Measurements from ENCODE around the gene SORCS3. TPM values are rescaled to one million over a fixed set of nuclear protein-coding genes. Genes with fewer than 3 reads are reported as not detected.

SORCS3 gene
- total RNA-seq, 2 experiments from 2014 or later, result 1.7 to 2.1 TPM

GRCh38 chr10:105258674-105259065 is 617.6 kb downstream of the SORCS3 start:
- no peaks in the 10 kb centered on the region for H3K36me3 ChIP-seq (ENCODE audit: insufficient read depth, low read length)
- H3K27me3 ChIP-seq (ENCODE audit: control insufficient read depth in 1 of 2, insufficient read depth in 2 of 2, low read length in 2 of 2), result no peaks in the 10 kb centered on the region
- Mint-ChIP-seq H3K4me3 (no peak overlapping the region), H3K36me3 (ENCODE audit: low read depth) (peaks cover under 1% of the 10 kb centered on the region), H3K27me3 (no peaks in the 10 kb centered on the region), H3K9me3 (peaks cover 2% of the 10 kb centered on the region), H3K27ac (no peak overlapping the region), H3K4me1 (ENCODE audit: low read depth) (no peaks in the 10 kb centered on the region)
- no peak overlapping the region for H3K4me3 ChIP-seq (ENCODE audit: low read length)
- ATAC-seq (ENCODE audit: poor library complexity), result no peak
- CTCF ChIA-PET, result no interaction called here
- H3K9me3 ChIP-seq (ENCODE audit: control insufficient read depth in 1 of 2, insufficient read depth in 1 of 2, low read length in 2 of 2), result no peaks in the 10 kb centered on the region
- intact Hi-C loops (cut with DNase I, micrococcal nuclease), result no loop called here
- POLR2A ChIA-PET, result no interaction called here
- no peak overlapping the region for H3K27ac ChIP-seq (ENCODE audit: low read depth in 1 of 2, low read length in 2 of 2)
- no peaks in the 10 kb centered on the region for H3K4me1 ChIP-seq (ENCODE audit: insufficient read depth, low read length)
- no peak for TF ChIP-seq CTCF (IDR thresholded peaks at IDR 0.05)
- no peak for DNase-seq

GRCh38 chr10:105259201-105259600 is 618.1 kb downstream of the SORCS3 start:
- ATAC-seq (ENCODE audit: poor library complexity) (no peak), DNase-seq (no peak)
- H3K4me3 Mint-ChIP-seq, result no peak overlapping the region
- H3K4me1 Mint-ChIP-seq (ENCODE audit: low read depth), result no peaks in the 10 kb centered on the region
- H3K27me3 ChIP-seq (ENCODE audit: control insufficient read depth in 1 of 2, insufficient read depth in 2 of 2, low read length in 2 of 2), result no peaks in the 10 kb centered on the region
- no peaks in the 10 kb centered on the region for H3K36me3 Mint-ChIP-seq (ENCODE audit: low read depth)
- H3K27me3 Mint-ChIP-seq, result no peaks in the 10 kb centered on the region
- H3K36me3 ChIP-seq (ENCODE audit: insufficient read depth, low read length), result no peaks in the 10 kb centered on the region
- POLR2A ChIA-PET, result no interaction called here
- CTCF ChIA-PET, result no interaction called here
- H3K9me3 ChIP-seq (ENCODE audit: control insufficient read depth in 1 of 2, insufficient read depth in 1 of 2, low read length in 2 of 2), result no peaks in the 10 kb centered on the region
- TF ChIP-seq CTCF (IDR thresholded peaks at IDR 0.05), result no peak
- H3K27ac ChIP-seq (ENCODE audit: low read depth in 1 of 2, low read length in 2 of 2), result no peak overlapping the region
- intact Hi-C loops (cut with DNase I, micrococcal nuclease), result no loop called here
- H3K27ac Mint-ChIP-seq, result no peak overlapping the region
- peaks cover 2% of the 10 kb centered on the region for H3K9me3 Mint-ChIP-seq
- no peaks in the 10 kb centered on the region for H3K4me1 ChIP-seq (ENCODE audit: insufficient read depth, low read length)
- no peak overlapping the region for H3K4me3 ChIP-seq (ENCODE audit: low read length)

- H3K4me3 ChIP-seq (ENCODE audit: low read length), result no peak overlapping the region
- H3K27me3 Mint-ChIP-seq, result no peaks in the 10 kb centered on the region
- no peak for DNase-seq
- no peak overlapping the region for H3K4me3 Mint-ChIP-seq
- intact Hi-C loops (cut with DNase I, micrococcal nuclease), result no loop called here
- no peaks in the 10 kb centered on the region for H3K36me3 ChIP-seq (ENCODE audit: insufficient read depth, low read length)
- no peak for TF ChIP-seq CTCF (IDR thresholded peaks at IDR 0.05)
- no peak for ATAC-seq (ENCODE audit: poor library complexity)
- ChIA-PET POLR2A (no interaction called here), CTCF (no interaction called here)
- peaks cover 2% of the 10 kb centered on the region for H3K9me3 Mint-ChIP-seq
- H3K36me3 Mint-ChIP-seq (ENCODE audit: low read depth), result no peaks in the 10 kb centered on the region
- peaks cover 0 to 3% of the 10 kb centered on the region in 2 experiments for H3K9me3 ChIP-seq (ENCODE audit: control insufficient read depth in 1 of 2, insufficient read depth in 1 of 2, low read length in 2 of 2)
- H3K4me1 ChIP-seq (ENCODE audit: insufficient read depth, low read length), result no peaks in the 10 kb centered on the region
- H3K27me3 ChIP-seq (ENCODE audit: control insufficient read depth in 1 of 2, insufficient read depth in 2 of 2, low read length in 2 of 2), result no peaks in the 10 kb centered on the region
- no peak overlapping the region for H3K27ac ChIP-seq (ENCODE audit: low read depth in 1 of 2, low read length in 2 of 2)
- H3K4me1 Mint-ChIP-seq (ENCODE audit: low read depth), result no peaks in the 10 kb centered on the region
- H3K27ac Mint-ChIP-seq, result no peak overlapping the region
These were observed 621.6 kb downstream of the SORCS3 start for GRCh38 chr10:105262666-105263065.
